Stromal cell of bone marrow (primary cell): ENCODE measurements around the gene PATL2.
"Not testable (repeated sequence)": the region's sequence is repeated elsewhere in the genome, so short reads cannot be mapped to it uniquely, and the experiment has no call there.

Experiments
- DNase-seq: peaks from one replicate; pipeline ENCODE4 v3.0.0-alpha.2; 2012; ENCODE audit warnings: low read depth

The PATL2 gene

DNA sequence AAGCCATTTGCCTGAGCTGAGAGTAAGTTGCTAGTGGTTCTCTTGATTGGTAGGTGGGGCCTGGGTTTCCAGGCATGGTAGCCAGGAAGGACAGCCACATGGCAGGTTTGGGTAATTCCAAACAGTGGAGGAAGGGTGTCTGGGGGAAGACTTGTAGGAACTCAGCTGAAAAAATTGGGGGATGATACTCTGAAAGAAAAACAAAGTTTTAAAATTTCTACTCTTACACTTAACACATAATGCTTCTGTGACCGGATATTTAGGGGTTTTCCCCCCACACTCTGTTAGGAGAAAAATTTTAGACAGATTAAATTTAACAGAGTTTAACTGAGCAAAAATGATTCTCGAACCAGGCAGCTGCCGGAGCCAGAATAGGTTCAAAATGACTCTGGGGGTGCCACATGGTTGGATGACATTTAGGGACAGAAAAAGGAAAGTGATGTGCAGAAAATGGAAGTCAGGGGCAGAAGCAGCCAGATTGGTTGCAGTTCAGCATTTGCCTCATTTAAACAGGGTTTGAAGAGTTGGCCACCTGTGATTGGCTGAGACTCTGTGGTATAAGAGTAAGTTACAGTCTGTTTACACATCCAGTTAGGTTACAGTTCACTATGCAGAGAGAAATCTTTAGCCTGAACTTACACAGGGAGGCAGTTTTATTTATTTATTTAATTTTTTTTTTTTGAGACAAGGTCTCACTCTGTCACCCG is 8.3 kb upstream of the PATL2 start:
- no peak for DNase-seq

DNA sequence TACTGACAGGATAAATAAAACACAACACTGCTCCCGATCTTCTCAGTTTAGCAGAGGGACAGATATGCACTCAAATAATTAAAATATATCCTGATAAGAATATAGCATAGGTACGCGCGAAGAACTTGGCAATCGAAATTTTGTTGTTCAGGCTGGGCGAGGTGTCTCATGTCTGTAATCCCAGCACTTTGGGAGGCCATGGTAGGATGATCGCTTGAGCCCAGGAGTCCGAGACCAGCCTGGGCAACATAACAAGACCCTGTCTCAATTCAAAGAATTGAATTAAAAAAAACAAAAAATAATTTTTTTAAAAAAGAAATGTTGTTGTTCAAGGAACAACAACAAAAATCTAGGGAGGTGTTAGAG is 7.8 kb upstream of the PATL2 start:
- no peak for DNase-seq

DNA sequence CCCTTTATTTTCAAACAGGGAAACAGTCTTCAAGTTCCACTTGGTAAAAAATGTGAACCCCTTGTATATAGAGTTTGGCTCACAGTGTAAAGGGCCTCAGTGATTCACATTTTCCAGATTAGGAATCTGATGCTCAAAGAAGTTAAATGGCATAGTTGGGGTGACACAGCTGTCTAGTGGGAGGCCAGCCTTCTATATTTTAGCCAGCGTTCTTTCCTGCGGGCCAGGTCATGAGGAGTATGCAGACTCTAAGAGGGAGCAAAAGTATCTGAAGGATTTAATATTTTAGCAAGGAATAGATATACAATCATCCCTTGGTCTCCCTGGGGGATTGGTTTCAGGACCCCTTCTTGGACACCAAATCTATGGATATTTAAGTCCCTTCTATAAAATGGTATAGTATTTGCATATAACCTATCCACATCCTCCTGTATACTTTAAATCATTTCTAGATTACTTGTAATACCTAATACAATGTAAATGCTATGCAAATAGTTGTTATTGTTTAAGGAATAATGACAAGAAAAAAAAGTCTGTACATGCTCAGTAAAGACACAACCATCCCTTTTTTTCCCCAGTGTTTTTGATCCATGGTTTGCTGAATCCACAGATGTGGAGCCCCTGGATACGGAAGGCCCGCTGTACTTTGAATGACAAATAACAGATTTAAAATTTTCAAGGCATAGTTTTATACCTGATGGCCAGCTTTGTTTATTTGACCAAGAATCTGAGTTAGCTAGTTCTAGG is 7.2 kb upstream of the PATL2 start:
- DNase-seq: no peak

DNA sequence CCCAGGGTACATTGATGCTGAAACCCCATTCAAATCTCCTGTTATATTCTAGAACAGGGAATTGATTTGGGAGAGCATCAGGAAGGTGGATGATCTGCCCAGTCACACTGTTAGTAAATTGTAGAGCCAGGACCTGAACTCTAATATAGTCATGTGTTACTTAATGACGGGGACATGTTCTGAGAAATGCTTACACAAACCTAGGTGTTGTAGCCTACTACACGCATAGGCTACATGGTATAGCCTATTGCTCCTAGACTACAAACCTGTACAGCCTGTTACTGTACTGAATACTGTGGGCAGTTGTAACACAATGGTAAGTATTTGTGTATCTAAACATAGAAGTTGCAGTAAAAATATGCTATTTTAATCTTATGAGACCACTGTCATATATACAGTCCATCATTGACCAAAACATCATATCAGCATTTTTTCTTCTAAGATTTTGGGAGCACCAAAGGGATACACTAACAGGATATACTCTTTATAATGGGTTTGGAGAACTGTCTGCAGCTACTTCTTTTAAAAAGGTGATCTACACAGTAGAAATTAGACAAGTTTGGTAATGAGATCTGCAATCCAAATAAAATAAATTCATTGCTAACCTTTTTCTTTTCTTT is 6.0 kb upstream of the PATL2 start:
- DNase-seq: no peak

DNA sequence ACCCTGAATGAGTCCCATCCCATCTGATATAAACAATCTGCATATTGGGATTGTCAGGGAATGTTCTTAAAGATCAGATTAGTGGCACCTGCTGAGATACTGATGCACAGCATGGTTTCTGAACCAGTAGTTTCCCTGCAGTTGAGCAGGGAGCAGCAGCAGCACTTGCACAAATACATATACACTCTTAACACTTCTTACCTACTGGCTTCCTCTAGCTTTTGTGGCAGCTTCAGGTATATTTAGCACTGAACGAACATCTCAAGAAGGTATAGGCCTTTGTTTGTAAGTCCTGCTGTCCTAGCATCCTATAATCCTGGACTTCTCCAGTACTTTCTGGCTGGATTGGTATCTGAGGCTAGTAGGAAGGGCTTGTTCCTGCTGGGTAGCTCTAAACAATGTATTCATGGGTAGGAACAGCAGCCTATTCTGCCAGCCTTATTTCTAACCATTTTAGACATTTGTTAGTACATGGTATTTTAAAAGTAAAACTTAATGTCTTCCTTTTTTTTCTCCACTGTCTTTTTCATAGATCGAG is 4.7 kb upstream of the PATL2 start:
- DNase-seq: no peak

DNA sequence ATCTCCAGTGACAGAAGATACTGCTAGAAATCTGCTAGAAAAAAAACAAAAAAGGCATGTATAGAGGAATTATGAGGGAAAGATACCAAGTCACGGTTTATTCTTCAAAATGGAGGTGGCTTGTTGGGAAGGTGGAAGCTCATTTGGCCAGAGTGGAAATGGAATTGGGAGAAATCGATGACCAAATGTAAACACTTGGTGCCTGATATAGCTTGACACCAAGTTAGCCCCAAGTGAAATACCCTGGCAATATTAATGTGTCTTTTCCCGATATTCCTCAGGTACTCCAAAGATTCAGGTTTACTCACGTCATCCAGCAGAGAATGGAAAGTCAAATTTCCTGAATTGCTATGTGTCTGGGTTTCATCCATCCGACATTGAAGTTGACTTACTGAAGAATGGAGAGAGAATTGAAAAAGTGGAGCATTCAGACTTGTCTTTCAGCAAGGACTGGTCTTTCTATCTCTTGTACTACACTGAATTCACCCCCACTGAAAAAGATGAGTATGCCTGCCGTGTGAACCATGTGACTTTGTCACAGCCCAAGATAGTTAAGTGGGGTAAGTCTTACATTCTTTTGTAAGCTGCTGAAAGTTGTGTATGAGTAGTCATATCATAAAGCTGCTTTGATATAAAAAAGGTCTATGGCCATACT is 4.1 kb upstream of the PATL2 start:
- DNase-seq: no peak

DNA sequence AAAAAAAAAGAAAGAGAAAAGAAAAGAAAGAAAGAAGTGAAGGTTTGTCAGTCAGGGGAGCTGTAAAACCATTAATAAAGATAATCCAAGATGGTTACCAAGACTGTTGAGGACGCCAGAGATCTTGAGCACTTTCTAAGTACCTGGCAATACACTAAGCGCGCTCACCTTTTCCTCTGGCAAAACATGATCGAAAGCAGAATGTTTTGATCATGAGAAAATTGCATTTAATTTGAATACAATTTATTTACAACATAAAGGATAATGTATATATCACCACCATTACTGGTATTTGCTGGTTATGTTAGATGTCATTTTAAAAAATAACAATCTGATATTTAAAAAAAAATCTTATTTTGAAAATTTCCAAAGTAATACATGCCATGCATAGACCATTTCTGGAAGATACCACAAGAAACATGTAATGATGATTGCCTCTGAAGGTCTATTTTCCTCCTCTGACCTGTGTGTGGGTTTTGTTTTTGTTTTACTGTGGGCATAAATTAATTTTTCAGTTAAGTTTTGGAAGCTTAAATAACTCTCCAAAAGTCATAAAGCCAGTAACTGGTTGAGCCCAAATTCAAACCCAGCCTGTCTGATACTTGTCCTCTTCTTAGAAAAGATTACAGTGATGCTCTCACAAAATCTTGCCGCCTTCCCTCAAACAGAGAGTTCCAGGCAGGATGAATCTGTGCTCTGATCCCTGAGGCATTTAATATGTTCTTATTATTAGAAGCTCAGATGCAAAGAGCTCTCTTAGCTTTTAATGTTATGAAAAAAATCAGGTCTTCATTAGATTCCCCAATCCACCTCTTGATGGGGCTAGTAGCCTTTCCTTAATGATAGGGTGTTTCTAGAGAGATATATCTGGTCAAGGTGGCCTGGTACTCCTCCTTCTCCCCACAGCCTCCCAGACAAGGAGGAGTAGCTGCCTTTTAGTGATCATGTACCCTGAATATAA is 2.2 kb upstream of the PATL2 start:
- DNase-seq: peak; percentile 20

DNA sequence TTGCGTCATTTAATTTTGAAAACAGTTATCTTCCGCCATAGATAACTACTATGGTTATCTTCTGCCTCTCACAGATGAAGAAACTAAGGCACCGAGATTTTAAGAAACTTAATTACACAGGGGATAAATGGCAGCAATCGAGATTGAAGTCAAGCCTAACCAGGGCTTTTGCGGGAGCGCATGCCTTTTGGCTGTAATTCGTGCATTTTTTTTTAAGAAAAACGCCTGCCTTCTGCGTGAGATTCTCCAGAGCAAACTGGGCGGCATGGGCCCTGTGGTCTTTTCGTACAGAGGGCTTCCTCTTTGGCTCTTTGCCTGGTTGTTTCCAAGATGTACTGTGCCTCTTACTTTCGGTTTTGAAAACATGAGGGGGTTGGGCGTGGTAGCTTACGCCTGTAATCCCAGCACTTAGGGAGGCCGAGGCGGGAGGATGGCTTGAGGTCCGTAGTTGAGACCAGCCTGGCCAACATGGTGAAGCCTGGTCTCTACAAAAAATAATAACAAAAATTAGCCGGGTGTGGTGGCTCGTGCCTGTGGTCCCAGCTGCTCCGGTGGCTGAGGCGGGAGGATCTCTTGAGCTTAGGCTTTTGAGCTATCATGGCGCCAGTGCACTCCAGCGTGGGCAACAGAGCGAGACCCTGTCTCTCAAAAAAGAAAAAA is 1.4 kb upstream of the PATL2 start:
- DNase-seq: peak; percentile 77

DNA sequence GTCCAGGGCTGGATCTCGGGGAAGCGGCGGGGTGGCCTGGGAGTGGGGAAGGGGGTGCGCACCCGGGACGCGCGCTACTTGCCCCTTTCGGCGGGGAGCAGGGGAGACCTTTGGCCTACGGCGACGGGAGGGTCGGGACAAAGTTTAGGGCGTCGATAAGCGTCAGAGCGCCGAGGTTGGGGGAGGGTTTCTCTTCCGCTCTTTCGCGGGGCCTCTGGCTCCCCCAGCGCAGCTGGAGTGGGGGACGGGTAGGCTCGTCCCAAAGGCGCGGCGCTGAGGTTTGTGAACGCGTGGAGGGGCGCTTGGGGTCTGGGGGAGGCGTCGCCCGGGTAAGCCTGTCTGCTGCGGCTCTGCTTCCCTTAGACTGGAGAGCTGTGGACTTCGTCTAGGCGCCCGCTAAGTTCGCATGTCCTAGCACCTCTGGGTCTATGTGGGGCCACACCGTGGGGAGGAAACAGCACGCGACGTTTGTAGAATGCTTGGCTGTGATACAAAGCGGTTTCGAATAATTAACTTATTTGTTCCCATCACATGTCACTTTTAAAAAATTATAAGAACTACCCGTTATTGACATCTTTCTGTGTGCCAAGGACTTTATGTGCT is 721 bp upstream of the PATL2 start:
- DNase-seq: peak; percentile 13

DNA sequence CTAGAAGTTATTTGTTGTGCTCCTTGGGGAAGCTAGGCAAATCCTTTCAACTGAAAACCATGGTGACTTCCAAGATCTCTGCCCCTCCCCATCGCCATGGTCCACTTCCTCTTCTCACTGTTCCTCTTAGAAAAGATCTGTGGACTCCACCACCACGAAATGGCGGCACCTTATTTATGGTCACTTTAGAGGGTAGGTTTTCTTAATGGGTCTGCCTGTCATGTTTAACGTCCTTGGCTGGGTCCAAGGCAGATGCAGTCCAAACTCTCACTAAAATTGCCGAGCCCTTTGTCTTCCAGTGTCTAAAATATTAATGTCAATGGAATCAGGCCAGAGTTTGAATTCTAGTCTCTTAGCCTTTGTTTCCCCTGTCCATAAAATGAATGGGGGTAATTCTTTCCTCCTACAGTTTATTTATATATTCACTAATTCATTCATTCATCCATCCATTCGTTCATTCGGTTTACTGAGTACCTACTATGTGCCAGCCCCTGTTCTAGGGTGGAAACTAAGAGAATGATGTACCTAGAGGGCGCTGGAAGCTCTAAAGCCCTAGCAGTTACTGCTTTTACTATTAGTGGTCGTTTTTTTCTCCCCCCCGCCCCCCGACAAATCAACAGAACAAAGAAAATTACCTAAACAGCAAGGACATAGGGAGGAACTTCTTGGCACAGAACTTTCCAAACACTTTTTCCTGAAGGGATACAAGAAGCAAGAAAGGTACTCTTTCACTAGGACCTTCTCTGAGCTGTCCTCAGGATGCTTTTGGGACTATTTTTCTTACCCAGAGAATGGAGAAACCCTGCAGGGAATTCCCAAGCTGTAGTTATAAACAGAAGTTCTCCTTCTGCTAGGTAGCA is 657 bp downstream of the PATL2 start:
- peak; percentile 43 for DNase-seq

DNA sequence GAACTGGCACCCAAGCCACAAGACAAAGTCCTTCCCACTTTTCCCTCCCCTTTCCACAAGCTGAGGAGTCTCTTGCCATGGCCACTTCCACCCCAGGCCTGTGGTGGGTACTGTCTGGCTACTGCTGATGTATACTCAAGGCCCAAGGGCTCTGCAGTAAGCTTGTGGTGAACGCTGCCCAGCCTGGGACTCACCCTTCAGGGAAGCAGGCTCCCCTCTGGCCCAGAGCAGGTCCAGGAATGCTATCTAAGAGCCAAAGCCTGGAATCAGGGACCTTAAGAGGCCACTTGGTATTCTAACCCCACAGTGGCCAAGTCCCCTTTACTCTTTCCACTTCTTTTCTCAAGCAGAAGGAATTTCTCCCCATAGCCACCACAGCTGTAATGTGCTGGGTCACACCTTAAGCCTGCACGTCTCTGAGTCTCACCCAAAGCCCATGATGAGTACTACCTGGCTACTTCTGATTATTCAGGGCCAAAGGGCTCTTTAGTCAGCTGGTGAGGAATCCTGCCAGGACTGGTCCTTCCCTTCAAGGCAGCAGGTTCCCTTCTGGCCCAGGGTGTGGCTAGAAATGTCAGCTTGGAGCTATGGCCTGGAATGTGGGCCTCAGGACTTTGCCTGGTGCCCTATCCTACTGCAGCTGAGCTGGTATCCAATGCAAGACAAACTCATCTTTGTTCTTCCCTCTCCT is 4.0 kb downstream of the PATL2 start:
- DNase-seq: no peak

DNA sequence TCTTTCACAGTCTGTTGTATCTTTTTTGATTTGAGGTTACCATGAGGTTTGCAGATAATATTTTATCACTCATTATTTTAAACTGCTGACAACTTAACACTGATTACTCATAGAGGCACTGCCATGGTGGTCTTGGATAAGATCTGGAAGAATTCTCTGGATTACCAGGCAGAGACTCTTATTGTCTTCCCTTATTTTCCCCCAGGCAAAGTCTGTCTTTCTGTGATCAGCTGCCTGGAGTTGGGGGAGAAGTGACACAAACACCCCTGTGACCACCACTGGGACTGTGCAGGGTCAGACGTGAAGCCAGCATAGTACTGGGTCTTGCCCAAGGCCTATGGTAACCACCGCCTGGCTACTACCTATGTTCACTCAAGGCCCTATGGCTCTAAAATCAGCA is 4.7 kb downstream of the PATL2 start:
- no peak for DNase-seq

DNA sequence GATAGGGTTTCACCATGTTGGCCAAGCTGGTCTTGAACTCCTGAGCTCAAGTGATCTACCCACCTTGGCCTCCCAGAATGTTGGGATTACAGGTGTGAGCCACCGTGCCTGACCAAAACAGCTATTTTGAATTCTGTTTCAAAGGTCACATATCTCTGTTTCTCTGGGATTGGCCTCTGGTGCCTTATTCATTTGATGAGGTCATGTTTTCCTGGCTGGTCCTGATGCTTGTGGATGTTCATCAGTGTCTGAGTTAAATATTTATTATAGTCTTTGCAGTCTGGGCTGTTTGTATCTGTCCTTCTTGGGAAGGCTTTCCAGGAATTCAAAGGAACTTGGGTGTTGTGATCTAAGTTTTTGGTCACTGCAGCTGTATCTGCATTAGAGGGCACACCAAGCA is 5.1 kb downstream of the PATL2 start:
- DNase-seq: no peak

DNA sequence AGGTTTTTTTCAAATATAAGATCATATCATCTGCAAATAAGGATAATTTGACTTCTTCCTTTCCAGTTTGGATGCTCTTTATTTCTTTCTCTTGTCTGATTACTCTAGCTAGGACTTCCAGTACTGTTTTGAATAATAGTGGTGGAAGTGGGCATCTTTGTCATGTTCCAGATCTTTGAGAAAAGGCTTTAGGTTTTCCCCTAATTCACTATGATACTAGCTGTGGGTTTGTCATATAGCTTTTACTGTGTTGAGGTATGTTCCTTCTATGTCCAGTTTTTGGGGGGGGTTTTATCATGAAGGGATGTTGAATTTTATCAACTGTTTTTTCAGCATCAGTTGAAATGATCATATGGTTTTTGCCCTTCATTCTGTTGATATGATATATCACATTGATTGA is 10.4 kb downstream of the PATL2 start:
- DNase-seq: not testable (repeated sequence)

DNA sequence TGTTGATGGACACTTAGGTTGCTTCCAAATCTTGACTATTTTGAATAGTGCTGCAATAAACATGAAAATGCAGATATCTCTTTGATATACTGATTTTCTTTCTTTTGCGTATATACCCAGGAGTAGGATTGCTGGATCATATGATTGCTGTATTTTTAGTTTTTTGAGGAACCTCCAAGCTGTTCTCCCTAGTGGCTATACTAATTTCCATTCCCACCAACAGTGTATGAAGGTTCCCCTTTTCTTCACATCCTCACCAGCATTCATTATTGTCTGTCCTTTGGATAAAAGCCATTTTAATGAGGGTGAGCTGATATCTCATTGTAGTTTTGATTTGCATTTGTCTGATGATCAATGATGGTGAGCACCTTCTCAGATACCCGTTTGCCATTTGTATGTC is 12.5 kb downstream of the PATL2 start:
- no peak for DNase-seq

DNA sequence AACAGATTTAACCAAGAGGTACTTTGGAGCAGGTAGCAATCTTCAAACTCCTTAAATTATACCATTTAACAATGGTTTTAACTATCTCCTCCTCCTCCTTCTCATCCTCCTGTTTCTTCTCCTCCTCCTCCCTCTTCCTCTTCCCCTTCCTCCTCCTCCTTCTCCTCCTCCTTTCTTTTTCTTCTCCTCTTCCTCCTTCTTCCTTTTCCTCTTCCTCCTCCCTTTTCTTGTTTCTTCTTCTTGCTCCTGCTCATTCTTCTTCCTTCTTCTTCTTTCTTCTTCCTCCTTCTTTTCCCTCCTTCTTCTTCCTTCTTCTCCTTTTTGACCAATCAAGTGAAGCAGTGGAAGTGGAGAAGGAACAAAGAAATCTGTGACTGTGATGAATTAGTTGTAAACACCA is 14.1 kb downstream of the PATL2 start:
- no peak for DNase-seq

DNA sequence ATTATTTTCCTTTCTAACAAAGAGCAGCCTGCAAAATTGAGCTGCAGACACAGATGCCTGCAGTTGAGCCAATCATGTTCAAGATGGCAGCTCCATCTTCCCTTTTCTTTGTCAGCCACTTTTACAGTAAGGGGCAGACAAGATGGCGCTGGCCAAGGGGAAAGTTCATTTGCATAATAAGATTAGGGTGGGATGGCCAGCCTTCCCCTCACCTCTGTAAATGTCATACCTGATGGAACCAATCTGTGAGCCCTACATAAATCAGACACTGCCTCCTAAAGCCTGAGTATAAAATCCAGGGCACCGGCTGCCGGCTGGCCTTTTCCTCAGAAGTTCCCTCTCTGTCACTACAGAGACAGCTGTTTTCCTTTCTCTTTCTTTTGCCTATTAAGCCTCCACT is 15.8 kb downstream of the PATL2 start:
- DNase-seq: no peak

DNA sequence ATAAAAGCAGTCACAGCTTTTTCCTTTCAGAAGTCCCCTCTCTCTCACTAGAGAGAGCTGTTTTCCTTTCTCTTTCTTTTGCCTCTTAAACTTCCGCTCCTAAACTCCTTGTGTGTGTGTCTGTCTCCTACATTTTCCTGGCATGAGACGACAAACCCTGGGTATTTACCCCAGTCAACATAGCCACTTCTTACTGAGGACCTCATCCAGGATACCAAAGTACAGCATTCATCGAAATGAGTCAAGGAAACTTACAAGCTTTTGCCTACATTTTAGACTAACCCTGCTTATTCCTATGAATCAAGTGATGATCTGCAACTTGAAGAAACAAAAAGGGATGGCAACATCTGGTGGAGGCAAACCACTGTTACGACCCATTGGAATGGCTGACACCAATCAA is 16.7 kb downstream of the PATL2 start:
- no peak for DNase-seq

DNA sequence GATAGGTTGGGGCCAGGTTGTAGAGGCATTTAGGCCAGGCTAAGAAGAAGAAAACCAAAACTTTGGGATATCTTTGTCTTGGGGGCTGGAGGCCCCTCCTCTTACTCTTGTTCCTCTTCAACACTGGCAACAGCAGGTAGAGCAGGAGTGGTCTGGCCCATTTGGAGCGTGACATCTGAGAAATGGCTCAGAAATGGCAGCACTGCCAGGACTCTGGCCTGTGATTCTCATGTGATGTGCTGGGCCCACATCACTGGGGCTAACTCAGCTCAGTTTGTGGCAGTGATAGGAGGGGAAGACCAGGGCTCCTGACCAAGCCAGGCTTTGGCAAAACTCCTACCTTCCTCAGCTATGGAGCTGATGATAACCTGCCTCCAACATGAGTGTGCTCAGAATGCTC is 18.5 kb downstream of the PATL2 start:
- DNase-seq: no peak
